HG03439 (cell line): ENCODE data around the gene OR56A5.
"Not testable (repeated sequence)": the region's sequence is repeated elsewhere in the genome, so short reads cannot be mapped to it uniquely, and the experiment has no call there.

Experiments used
- ATAC-seq: cut with Tn5 transposase; IDR thresholded peaks from one replicate; pipeline ENCODE4 v1.9.1; 2021; ENCODE audit warnings: mild to moderate bottlenecking, moderate library complexity; ENCODE audit not compliant: unreplicated experiment

OR56A5 gene

GRCh38 chr11:5968394-5968793 is at the start of gene OR56A5:
Gene OR56A5, minus strand, starts transcription at chr11:5968494. Its CDS starts 0 bp downstream, at chr11:5968494.
- no peak for ATAC-seq

DNA sequence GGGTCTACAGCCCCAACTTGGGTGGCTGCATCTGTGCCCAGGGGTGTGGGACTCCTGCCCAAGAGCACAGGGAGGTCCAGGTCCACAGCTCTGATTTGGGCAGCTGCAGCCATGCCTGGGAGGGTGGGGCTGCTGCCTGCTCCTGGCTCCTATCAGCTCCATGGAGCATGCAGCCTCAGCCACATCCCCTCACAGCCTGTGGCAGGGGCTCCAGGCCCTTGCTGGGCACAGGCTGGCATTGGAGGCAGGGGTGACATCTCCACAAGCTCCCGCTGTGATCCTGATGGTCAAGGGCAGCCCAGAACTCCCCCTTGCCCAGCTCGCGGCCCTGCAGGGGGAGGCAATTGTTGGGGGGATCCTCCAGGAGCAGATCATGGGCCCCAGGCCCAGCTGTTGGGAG is 44.7 kb upstream of the OR56A5 start:
- ATAC-seq, result no peak

- ATAC-seq, result no peak
Observed at GRCh38 chr11:6012035-6012668, 43.9 kb upstream of the OR56A5 start.

- ATAC-seq, result no peak
Observed at GRCh38 chr11:6006846-6007245, 38.6 kb upstream of the OR56A5 start, which contains the start of gene OR56A4. Gene OR56A4, minus strand, starts transcription at chr11:6006946. Its CDS starts 3,954 bp downstream, at chr11:6002992.

GRCh38 chr11:6006395-6006794 is 38.1 kb upstream of the OR56A5 start:
- ATAC-seq, result no peak

- ATAC-seq, result no peak
Observed at GRCh38 chr11:6002202-6002699, 34.0 kb upstream of the OR56A5 start.

DNA sequence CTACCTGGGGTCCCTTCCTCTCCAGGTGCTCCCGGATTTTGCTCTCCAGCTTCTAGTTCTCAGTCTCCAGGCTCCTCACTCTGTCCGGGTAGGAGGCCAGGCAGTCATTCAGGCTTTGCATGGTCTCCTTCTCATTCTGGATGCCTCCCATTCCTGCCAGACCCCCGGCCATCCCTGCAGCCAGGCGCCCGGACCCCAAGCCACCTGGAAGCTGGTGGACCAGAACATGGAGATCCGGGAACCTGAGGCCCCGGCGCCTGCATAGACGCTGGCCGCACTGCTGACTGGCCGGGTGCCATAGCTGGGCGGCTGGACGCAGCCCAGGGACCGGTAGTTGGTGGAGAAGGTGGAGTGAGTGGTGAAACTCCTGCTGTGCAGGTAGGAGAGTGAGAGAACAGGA is 26.5 kb upstream of the OR56A5 start:
- ATAC-seq, result no peak

GRCh38 chr11:5992604-5993251 is 24.4 kb upstream of the OR56A5 start:
- ATAC-seq, result no peak

DNA sequence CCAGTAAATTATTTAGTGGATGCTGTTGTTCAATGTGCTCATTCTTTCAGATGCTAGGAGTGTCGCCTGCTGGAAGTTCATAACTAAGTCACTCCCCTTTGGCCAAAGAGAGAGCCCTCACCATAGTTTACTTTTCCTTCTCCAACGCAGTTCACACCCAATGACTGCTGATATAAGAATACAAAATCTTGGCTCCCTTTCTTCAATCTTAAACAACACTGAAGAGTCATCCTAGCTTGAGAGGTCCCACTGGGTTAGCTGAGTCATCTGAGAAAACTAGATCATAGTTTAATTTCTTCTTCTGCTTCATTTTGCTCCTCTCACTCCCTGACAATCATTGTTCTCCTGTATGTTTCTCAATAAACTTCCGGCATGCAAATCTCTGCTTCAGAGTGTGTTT is 23.9 kb upstream of the OR56A5 start:
- no peak for ATAC-seq

DNA sequence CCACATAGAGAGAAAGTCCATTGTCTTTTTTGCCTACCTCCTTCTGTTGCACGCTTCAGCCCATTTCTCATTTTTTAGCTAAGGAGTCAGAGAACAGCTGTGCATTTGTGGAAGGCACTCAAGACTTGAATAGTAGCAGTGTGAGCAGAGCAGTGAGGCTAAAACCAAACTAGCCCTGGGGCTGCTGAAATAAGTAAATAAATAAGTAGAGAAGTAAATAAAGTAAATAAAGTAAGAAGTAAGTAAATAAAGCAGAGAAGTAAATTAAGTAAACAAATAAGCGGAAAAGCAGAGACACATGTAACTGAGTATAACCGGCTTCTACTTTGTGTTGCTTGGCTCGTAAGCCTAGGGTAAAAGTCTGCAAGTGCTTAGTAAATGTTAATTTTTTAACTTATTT is 20.9 kb upstream of the OR56A5 start:
- no peak for ATAC-seq

DNA sequence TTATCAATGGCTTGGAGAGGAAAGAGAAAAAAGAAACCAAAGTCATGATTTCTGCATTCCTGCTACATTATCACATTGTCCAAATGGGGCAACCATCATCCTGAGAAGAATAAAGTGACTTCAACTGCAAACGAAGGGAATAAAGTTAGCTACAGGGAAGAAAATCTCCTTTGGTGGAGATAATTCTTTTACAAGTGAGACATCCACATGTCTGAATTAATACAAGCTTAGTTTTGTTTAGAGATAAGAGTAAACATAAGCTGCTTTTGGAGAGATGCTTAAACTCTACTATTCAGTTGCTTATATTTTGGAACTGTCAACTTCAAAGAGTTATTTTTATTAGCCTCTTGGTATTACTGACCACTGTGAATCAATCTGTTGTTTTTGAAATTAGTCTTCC is 18.6 kb upstream of the OR56A5 start, which contains the start of gene OR52L1:
Gene OR52L1, minus strand, starts transcription at position 101 of the 400 bp plus-strand sequence. Its CDS starts 55 bp downstream, at position 46.
- no peak for ATAC-seq

DNA sequence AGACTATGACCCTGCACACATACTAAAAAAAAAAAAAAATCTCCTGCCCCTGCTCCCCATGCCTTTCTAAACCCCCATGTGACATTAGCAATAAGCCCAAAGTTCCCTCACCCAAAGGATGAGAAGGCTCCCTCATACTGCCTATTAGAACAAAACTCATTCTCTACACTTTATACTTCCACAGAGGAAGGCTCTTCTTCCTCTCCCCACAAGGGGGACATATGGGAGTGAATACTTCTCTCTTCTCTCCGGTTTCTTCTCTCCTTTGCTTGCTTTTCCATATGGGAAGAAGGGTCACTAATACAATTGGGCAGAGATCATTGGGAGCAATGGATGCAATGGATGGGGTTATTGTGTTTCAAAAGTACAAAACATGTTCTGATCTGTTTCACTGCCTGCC is 15.1 kb upstream of the OR56A5 start:
- no peak for ATAC-seq

GRCh38 chr11:5973530-5973929 is 5.2 kb upstream of the OR56A5 start:
- ATAC-seq, result no peak

DNA sequence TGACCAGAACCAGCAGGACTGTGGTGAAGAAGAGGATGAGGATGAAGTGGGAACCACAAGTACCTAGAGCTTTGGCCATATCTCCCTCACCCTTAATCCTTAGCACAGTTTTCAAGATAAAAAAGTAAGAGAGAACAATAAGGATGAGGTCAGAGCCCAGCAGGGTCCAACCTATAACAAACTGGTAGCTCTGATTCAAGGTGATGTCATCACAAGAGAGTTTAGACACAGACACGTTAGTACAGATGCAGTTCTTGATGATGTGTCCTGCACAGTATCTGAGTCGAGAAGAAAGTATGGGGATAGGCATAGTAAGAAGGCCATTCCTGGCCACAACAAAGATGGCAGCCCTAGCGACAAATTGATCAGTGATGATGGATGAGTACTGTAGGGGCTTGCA is 586 bp downstream of the OR56A5 start:
- ATAC-seq, result no peak

DNA sequence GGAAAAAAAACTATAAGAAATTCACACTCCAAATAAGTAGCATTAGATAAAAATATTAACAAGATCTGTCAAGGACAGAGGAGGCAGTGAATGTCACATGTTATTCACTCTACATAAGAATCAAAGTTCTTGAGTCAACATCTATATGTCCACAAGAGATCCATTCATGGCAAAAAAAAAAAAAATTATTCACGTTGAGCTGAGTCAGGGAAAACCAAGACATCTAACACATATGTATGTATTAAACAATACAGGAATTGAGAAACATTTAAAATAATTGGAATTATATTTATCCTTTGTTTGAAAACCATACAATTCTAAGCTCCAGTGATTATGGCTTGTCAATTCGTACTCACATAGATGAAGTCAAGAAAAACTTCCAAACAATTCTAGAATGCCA is 1.3 kb downstream of the OR56A5 start:
- no peak for ATAC-seq

GRCh38 chr11:5960704-5961320 is 7.5 kb downstream of the OR56A5 start:
- not testable (repeated sequence) for ATAC-seq

GRCh38 chr11:5955586-5955985 is 12.7 kb downstream of the OR56A5 start:
- ATAC-seq, result no peak

DNA sequence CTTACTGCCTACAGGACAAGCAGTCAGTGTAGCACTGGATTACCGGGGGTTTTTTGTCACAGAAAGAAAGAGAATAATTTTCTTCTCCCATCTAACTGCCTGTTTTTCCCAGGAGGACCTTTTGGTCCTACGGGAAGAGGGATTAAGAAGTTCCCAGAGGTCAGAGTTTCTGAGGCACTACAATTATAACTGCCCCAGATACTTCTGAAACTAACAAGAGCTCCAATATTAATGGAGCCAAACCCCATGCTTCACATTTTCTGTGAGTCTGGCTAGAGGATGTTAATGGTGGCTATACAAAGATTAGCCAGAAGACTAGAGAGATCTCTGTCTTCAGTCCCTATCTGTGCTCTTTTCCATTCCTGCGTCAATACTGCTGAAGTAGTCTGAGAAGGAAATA is 26.3 kb downstream of the OR56A5 start, which contains the start of gene OR56A3:
Gene OR56A3, plus strand, starts transcription at position 301 of the 400 bp plus-strand sequence. CDS start 5,096 bp downstream, outside the sequence.
- no peak for ATAC-seq

GRCh38 chr11:5940748-5941147 is 27.5 kb downstream of the OR56A5 start:
- ATAC-seq, result no peak

DNA sequence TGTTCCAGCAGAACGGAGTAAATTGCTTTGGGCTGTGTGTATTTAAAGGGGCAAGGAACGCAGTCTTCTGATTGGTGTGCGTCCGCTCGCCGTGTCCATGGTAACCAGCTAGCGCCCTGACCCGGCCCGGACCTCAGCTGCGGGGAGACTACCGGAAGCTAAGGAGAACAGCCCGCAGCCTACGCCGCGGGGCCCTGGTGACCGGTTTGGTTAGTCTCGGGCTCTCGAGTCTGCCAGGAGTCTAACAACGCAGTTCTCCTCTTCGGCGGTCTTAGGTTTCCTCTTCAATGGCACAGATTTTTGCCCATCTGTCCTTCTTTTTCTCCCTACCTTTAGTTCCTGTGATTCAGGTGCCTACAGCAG is 29.7 kb downstream of the OR56A5 start:
- ATAC-seq, result no peak

- no peak for ATAC-seq
Observed at GRCh38 chr11:5937868-5938602, 30.3 kb downstream of the OR56A5 start.
